Gastroesophageal sphincter (tissue), 3 donors: ENCODE data around the gene HNRNPA3.

Source experiments
- POLR2A ChIP-seq, 2 donors: fragments of 450-650 bp; IDR thresholded peaks; one replicate each; pipeline ENCODE4 v1.6.1; 2017; ENCODE audit warnings: antibody characterized with exemption in 2 of 2, mild to moderate bottlenecking in 2 of 2, moderate library complexity in 1 of 2
- TF ChIP-seq, protein P1 (sequence below), 4 experiments: fragments of 200-600 bp in 2 of 4; fragments of 450-650 bp in 2 of 4; sonication (generic) in 1 of 4; IDR thresholded peaks; one replicate each; pipeline ENCODE4 v1.5.1; 2017 to 2019; ENCODE audit warnings: antibody characterized with exemption in 4 of 4, mild to moderate bottlenecking in 2 of 4, moderate library complexity in 2 of 4

DNA sequence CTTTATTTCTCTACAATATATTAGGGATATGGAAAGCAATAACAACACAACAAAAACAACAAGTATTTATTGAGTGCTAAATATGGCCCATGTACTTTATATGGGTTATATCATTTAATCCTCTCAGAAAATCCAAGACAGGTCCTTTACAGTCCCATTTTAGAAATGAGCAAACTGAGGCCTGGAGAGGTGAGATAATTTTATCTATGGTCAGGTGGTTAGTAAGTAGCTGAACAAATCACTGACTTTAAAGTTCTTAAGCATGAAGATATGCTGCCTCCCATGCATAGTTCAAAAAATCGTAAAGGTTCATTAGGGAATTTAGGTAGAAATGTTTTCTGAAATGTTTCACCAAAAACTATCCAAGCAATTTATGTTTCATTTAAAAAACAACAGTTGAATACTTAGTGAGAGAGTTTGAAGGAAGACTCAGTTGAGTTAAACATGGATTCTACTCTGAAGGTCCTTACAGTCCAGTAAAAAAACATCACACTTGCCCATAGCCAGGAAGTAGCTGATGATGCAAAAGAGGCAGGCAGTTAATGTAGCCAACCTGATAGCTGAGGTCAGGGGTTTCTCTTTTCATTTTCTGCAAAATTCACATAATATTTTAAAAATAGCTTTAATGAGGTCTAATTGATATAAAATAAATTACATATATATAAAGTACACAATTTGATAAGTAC is 59.5 kb downstream of the HNRNPA3 start:
- TF ChIP-seq, protein P1, sequence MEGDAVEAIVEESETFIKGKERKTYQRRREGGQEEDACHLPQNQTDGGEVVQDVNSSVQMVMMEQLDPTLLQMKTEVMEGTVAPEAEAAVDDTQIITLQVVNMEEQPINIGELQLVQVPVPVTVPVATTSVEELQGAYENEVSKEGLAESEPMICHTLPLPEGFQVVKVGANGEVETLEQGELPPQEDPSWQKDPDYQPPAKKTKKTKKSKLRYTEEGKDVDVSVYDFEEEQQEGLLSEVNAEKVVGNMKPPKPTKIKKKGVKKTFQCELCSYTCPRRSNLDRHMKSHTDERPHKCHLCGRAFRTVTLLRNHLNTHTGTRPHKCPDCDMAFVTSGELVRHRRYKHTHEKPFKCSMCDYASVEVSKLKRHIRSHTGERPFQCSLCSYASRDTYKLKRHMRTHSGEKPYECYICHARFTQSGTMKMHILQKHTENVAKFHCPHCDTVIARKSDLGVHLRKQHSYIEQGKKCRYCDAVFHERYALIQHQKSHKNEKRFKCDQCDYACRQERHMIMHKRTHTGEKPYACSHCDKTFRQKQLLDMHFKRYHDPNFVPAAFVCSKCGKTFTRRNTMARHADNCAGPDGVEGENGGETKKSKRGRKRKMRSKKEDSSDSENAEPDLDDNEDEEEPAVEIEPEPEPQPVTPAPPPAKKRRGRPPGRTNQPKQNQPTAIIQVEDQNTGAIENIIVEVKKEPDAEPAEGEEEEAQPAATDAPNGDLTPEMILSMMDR (IDR thresholded peaks at IDR 0.05) = no peak
- TF ChIP-seq POLR2A (IDR thresholded peaks at IDR 0.05) = no peak
